Coronary artery (tissue), 2 donors: Measurements from ENCODE around the gene RCSD1.

Source experiments
- DNase-seq: peaks from one replicate; pipeline ENCODE4 v3.0.0-alpha.2; 2017; ENCODE audit warnings: low spot score
- H3K27ac ChIP-seq, 2 donors: fragments of 200-600 bp; sonication (generic); one replicate each; pipeline ENCODE4 v1.5.1; 2016 to 2019
- H3K4me3 ChIP-seq: fragments of 200-600 bp; sonication (generic); 2 replicates; pipeline ENCODE4 v1.5.1; 2016; ENCODE audit warnings: mild to moderate bottlenecking, moderate library complexity
- TF ChIP-seq, protein P1 (sequence below): fragments of 200-600 bp; sonication (generic); IDR thresholded peaks from one replicate; pipeline ENCODE4 v1.5.1; 2019; ENCODE audit warnings: antibody characterized with exemption

The RCSD1 gene

DNA sequence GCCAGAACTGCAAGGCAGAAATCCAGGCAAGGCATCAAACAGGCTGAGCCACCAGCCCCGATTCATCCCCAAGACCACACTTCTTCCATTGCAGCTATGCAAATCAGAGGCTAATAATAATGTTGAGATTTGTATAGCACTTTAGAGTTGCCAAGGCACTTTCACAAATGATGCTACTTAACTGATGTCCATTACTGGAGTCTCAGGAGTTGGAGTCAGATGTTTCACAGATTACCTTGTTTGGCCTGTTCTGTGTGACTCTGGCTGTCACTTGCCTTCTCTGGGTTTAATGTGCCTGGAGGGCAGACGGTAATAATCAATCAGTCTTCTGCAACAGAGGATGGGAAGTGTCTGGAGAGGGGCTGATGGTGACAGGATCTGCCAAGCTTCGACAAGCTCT lies 51.0 kb downstream of the RCSD1 start:
- DNase-seq, result no peak
- TF ChIP-seq, protein P1, sequence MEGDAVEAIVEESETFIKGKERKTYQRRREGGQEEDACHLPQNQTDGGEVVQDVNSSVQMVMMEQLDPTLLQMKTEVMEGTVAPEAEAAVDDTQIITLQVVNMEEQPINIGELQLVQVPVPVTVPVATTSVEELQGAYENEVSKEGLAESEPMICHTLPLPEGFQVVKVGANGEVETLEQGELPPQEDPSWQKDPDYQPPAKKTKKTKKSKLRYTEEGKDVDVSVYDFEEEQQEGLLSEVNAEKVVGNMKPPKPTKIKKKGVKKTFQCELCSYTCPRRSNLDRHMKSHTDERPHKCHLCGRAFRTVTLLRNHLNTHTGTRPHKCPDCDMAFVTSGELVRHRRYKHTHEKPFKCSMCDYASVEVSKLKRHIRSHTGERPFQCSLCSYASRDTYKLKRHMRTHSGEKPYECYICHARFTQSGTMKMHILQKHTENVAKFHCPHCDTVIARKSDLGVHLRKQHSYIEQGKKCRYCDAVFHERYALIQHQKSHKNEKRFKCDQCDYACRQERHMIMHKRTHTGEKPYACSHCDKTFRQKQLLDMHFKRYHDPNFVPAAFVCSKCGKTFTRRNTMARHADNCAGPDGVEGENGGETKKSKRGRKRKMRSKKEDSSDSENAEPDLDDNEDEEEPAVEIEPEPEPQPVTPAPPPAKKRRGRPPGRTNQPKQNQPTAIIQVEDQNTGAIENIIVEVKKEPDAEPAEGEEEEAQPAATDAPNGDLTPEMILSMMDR, result no peak
- Histone ChIP-seq H3K4me3 (no peak overlapping the region), H3K27ac (peak overlapping the region; percentile 65 to 92)

DNA sequence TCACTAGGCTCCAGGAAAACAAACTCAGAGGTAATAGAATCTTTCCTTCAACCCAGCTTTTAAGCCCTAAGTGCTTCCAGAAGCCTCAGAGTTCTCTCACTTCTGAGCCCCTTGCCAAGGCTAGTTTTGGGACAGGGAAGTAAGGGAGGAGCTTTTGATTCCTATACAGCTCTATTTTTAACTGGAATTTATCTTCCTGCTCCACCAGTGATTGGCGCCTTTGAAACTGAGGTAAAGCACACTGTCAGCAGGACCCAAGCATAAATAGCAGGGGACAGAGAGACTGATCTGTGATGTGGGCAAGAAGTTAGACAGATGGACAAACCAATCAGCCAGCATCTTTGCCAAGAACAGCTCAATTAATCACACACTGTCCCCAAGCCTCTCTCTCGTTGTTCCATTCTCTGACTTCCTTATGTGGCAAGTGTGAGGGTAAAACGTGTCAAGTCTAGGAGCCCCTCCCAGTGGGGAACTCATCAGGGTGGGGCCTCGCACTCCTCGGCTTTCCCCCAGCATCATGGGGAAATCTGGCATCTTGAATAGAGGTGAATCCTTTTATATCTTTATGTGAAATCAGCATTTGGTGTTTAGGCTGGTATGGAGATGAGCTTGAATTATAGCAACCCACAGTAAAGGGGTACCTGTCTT lies 51.5 kb downstream of the RCSD1 start:
- TF ChIP-seq, protein P1, result no peak
- no peak overlapping the region for H3K4me3 ChIP-seq
- DNase-seq, result no peak
- peak overlapping the region; percentile 65 to 92 for H3K27ac ChIP-seq

DNA sequence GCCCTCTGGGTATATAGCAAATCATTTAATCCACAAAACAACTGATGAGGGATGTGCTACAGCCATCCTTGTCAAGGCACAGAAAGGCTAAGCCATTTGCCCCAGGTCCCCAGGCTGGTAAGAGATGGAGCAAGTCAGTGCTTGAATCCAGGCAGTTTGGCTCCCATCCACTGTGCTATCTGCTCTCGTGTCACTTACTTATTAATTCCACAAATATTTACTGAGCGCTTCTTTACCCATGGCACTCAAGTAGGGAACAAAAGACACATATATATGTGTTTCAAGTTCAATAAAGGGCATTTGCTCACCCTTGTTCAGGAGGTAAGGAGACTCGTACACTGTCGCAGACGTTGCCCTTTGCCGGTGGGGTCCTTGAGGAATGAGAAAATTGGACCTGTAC lies 53.2 kb downstream of the RCSD1 start:
- TF ChIP-seq, protein P1, result no peak
- peak overlapping the region; percentile 65 to 92 for H3K27ac ChIP-seq
- no peak for DNase-seq
- peak overlapping the region; percentile 28 for H3K4me3 ChIP-seq

DNA sequence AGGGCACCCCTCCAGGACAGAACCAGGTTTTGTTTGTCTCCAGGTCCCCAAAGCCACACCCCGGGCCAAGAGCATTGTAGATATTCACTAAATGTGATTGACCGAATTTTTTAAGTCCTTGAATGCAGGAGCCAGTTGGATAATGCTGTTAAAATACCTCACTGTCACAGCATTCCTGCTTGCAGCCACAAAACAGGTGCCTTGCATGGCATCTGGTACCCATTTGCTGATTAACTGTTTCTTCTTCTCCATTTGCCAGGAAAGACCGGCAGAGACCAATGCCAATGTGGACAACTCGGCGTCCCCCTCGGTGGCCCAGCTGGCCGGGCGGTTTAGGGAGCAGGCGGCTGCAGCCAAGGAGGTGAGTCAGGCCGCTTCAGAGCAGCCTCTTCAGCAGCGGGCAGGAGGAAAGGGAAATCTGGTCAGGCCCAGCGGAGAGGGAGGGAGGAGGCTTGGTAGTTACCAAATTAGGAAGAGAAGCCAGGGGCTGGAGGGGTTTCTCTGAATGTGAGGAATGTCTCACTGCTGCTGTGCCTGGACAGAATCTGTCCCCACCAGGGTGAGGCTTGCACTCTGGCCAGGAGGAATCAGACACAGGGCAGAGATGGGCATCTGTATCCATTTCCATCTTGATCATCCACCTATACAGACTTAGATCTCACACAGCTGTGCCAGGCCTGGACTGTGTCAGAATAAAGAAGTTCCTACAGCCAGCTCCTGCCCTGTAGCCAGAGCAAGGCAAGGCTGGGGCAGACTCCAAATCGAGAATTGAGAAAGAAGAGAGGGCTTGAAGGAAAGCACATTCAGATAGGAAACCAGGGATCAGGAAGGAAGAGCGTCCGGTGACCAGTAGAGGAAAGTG lies 53.8 kb downstream of the RCSD1 start:
- TF ChIP-seq, protein P1, result no peak
- Histone ChIP-seq H3K4me3 (peak overlapping the region; percentile 28), H3K27ac (peak overlapping the region; percentile 65 to 92)
- DNase-seq, result no peak

DNA sequence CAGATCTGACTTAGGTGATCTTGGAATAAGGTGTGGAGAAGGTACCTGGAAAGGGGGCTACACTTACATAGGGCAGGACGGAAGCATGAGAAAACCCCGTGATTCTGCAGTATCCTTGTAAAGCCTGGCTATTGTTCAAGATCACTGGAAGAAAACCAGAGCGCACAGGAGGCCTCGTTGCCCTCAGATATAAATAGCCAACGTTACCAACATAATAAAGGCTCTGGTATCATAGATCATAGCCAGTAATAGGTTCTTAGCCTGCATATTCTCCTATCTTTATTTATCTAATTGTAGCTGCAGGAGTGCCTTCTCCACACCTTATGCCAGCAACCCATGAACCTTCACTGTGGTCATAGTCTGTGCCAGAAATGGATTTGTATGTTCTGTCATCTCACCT lies 55.8 kb downstream of the RCSD1 start:
- Histone ChIP-seq H3K27ac (peak overlapping the region; percentile 65 to 92), H3K4me3 (no peak overlapping the region)
- TF ChIP-seq, protein P1, result no peak
- no peak for DNase-seq

DNA sequence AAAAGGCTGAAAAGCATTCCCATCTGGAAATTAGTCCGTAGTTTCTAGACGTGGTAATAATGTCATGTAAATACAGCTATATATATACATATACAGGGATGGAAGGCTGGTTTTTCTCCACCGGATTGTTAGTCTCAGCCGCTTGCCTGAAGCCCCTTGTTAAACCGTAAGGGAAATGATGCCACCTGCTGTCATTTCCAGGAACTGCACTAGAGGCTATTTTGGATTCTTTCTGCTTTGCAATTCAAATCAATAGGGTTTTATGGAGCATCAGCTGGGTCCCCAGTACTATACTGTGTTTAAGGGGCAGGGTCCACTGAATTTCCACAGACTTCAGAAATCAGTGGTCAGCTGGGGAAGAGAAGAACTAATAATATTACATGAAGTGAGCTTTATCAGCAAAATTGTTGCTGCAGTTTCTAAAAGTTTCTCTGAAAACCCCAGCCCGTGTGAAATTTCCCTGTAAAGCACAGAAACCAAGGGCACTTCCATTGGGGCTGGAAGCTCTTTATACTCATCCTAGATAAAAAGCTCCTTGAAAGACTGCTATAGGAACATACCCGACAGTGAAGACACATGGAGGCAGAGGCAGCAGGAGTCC lies 58.0 kb downstream of the RCSD1 start:
- no peak for DNase-seq
- no peak overlapping the region for H3K4me3 ChIP-seq
- H3K27ac ChIP-seq, result peak overlapping the region in 1 of 2 donors; percentile 34
- TF ChIP-seq, protein P1, result peak; percentile 76
